PC-3 (cell line): ENCODE data around the gene PCYOX1L. TPM values are rescaled to one million over a fixed set of nuclear protein-coding genes. Genes with fewer than 3 reads are reported as not detected.

Experiments used
- ATAC-seq: fragments of 200-7000 bp; cut with Tn5 transposase; 2 replicates; pipeline ENCODE4 v1.9.1; 2020; ENCODE audit warnings: mild to moderate bottlenecking, moderate library complexity
- BruUV-seq: library from RNA; stranded (reverse); fragments of 400-500 nt; replicated peaks from 2 replicates; lab custom pipeline; 2021; lab: Mats Ljungman, UMichigan
- CTCF ChIA-PET: fragments of 300-600 bp; sonication (Branson Sonifier 250); formaldehyde crosslinking; loops from one replicate; lab custom pipeline; 2022; ENCODE audit warnings: antibody characterized with exemption; lab: Charles Lee
- POLR2A ChIA-PET: fragments of 300-600 bp; sonication (Branson Sonifier 250); formaldehyde crosslinking; loops from one replicate; lab custom pipeline; 2022; ENCODE audit warnings: antibody characterized with exemption; ENCODE audit not compliant: unreplicated experiment; lab: Charles Lee
- DNase-seq: peaks from one replicate; pipeline ENCODE4 v3.0.0-alpha.2; 2015
- H2AFZ ChIP-seq: fragments of 300-600 bp; sonication (generic); 2 replicates; pipeline ENCODE4 v1.6.0; 2016; ENCODE audit warnings: antibody characterized with exemption, low read length
- H3F3A ChIP-seq: fragments of 300-600 bp; sonication (generic); one replicate; pipeline ENCODE4 v1.6.0; 2017; ENCODE audit warnings: antibody characterized with exemption, low read length, control low read depth, mild to moderate bottlenecking; ENCODE audit not compliant: unreplicated experiment
- H3K27ac ChIP-seq: fragments of 300-600 bp; sonication (generic); 2 replicates; pipeline ENCODE4 v1.5.1; 2016; ENCODE audit warnings: mild to moderate bottlenecking, low read length
- H3K27me3 ChIP-seq: fragments of 300-600 bp; sonication (generic); 2 replicates; pipeline ENCODE4 v1.6.1; 2016; ENCODE audit warnings: low read length, mixed read lengths
- H3K36me3 ChIP-seq: fragments of 300-600 bp; sonication (generic); 2 replicates; pipeline ENCODE4 v1.6.1; 2016; ENCODE audit warnings: low read depth, mixed run types, low read length, mixed read lengths
- H3K4me1 ChIP-seq: fragments of 300-600 bp; sonication (generic); 2 replicates; pipeline ENCODE4 v1.5.1; 2016; ENCODE audit warnings: low read length; ENCODE audit not compliant: insufficient read depth
- H3K4me2 ChIP-seq: fragments of 300-600 bp; sonication (generic); 2 replicates; pipeline ENCODE4 v1.6.0; 2016; ENCODE audit warnings: low read length
- H3K4me3 ChIP-seq: fragments of 300-600 bp; sonication (generic); 2 replicates; pipeline ENCODE4 v1.5.1; 2016; ENCODE audit warnings: mild to moderate bottlenecking, low read length, mixed read lengths
- H3K79me2 ChIP-seq: fragments of 300-600 bp; sonication (generic); 2 replicates; pipeline ENCODE4 v1.6.1; 2017; ENCODE audit warnings: low read length, mixed read lengths
- H3K9ac ChIP-seq: fragments of 300-600 bp; sonication (generic); 2 replicates; pipeline ENCODE4 v1.6.0; 2016; ENCODE audit warnings: mild to moderate bottlenecking, low read length
- H3K9me2 ChIP-seq: fragments of 300-600 bp; sonication (generic); replicated peaks from 2 replicates; pipeline ENCODE4 v1.6.1; 2016; ENCODE audit warnings: mixed run types, low read length, mixed read lengths
- H3K9me3 ChIP-seq: fragments of 300-600 bp; sonication (generic); 2 replicates; pipeline ENCODE4 v1.6.1; 2016; ENCODE audit warnings: low read length, mixed read lengths
- H4K20me1 ChIP-seq: fragments of 300-600 bp; sonication (generic); 2 replicates; pipeline ENCODE4 v1.6.1; 2016; ENCODE audit warnings: low read length, mixed read lengths
- CTCF ChIP-seq: fragments of 300-600 bp; sonication (generic); conservative IDR thresholded peaks from 2 replicates; pipeline ENCODE4 v1.5.1; 2017; ENCODE audit warnings: antibody characterized with exemption, low read depth, mild to moderate bottlenecking, low read length
- EZH2 ChIP-seq: fragments of 300-600 bp; sonication (generic); IDR thresholded peaks from one replicate; pipeline ENCODE4 v1.6.1; 2017; ENCODE audit warnings: antibody characterized with exemption, mild to moderate bottlenecking, low read length; ENCODE audit not compliant: unreplicated experiment
- EZH2phosphoT487 ChIP-seq: fragments of 300-600 bp; sonication (generic); IDR thresholded peaks from 2 replicates; pipeline ENCODE4 v1.6.1; 2018; ENCODE audit warnings: mild to moderate bottlenecking, antibody characterized with exemption, low read length, borderline replicate concordance
- intact Hi-C: fragments of 100-400 bp; cut with micrococcal nuclease; formaldehyde crosslinking; loops from 2 replicates; pipeline ENCODE4 v1.9.0; 2023
- total RNA-seq: library from RNA; depleted of rRNA; stranded (reverse); fragments of >200 nt; gene quantifications from 2 replicates; pipeline ENCODE4 v1.2.3, GENCODE V29; 2014

PCYOX1L gene
- total RNA-seq, 1 experiment from 2014 or later: 12.8 TPM

- Histone ChIP-seq H3K79me2 (no peaks in the 10 kb centered on the region), H3K9me3 (no peaks in the 10 kb centered on the region), H3K4me3 (no peak overlapping the region), H3K27me3 (no peaks in the 10 kb centered on the region), H4K20me1 (no peaks in the 10 kb centered on the region), H3F3A (no peaks in the 10 kb centered on the region), H3K9me2 (no peaks in the 10 kb centered on the region), H2AFZ (no peak overlapping the region), H3K4me2 (no peak overlapping the region), H3K4me1 (peaks cover 6% of the 10 kb centered on the region; the same call in 1 of the 2 replicates), H3K9ac (no peak overlapping the region), H3K27ac (no peak overlapping the region), H3K36me3 (no peaks in the 10 kb centered on the region)
- ChIA-PET CTCF (interaction anchor here (0.6 kb wide), 1 partner anchor 79 kb away, joined by 6 read pairs; no protein-coding TSS in a partner anchor), POLR2A (no interaction called here)
- DNase-seq: no peak
- peak; percentile 9; the same call in 1 of the 2 replicates for ATAC-seq
- TF ChIP-seq EZH2 (no peak), EZH2phosphoT487 (no peak), CTCF (no peak)
- intact Hi-C loops: no loop called here
- BruUV-seq: no TSS peak
Observed at GRCh38 chr5:149404746-149405549, 47.1 kb downstream of the PCYOX1L start.

DNA sequence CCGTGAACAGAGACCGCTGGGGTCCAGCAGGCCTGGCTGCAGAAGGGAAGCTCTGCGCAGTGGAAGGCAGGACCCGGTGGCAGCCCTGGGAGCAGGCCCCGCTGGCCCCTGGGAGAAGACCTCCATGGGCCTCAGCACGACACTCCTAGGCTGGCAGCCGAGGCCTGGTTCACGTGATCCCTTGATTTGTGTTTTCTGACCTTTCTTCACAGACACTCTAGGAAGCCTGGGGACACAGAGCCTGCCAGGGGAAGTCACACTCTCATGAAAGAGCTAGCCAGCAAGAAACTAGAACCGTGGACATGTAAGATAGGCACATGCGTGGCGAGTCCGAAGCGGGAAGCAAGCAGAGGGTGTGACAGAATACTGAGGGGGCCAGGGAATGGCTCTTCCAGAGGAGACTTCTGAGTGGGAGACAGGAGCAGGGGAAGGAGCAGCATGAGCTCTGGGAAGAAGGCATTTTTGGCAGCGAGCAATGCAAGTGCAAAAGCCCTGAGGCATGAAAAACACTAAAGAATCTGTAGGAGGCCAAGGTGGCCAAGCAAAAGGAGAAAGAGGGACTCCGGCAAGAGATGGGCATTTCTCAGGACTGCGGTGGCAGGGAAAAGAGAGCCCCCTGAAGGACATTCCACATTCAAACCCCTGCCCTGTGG lies 47.8 kb downstream of the PCYOX1L start:
- no peaks in the 10 kb centered on the region for H4K20me1 ChIP-seq
- ATAC-seq: no peak
- H3F3A ChIP-seq: no peaks in the 10 kb centered on the region
- TF ChIP-seq EZH2 (no peak), EZH2phosphoT487 (no peak), CTCF (no peak)
- H3K4me1 ChIP-seq: peaks cover 6% of the 10 kb centered on the region; the same call in 1 of the 2 replicates
- no peak overlapping the region for H3K27ac ChIP-seq
- BruUV-seq: no TSS peak
- DNase-seq: no peak
- H3K9me3 ChIP-seq: no peaks in the 10 kb centered on the region
- no peak overlapping the region for H3K4me2 ChIP-seq
- no peak overlapping the region for H2AFZ ChIP-seq
- no peak overlapping the region for H3K4me3 ChIP-seq
- H3K36me3 ChIP-seq: no peaks in the 10 kb centered on the region
- CTCF ChIA-PET: no interaction called here
- intact Hi-C loops: no loop called here
- POLR2A ChIA-PET: no interaction called here
- no peaks in the 10 kb centered on the region for H3K9me2 ChIP-seq
- H3K9ac ChIP-seq: no peak overlapping the region
- no peaks in the 10 kb centered on the region for H3K79me2 ChIP-seq
- no peaks in the 10 kb centered on the region for H3K27me3 ChIP-seq
